H9 (cell line): ENCODE data around the gene OBP2B. TPM values are rescaled to one million over a fixed set of nuclear protein-coding genes. Genes with fewer than 3 reads are reported as not detected.
"Not testable (repeated sequence)": the region's sequence is repeated elsewhere in the genome, so short reads cannot be mapped to it uniquely, and the experiment has no call there.

Experiments used
- DNase-seq: peaks from one replicate; pipeline ENCODE4 v3.0.0-alpha.2; 2017
- H2AFZ ChIP-seq: one replicate; pipeline ENCODE4 v1.6.1; 2013; ENCODE audit warnings: mild to moderate bottlenecking, low read length, control low read depth, moderate library complexity
- H2AK5ac ChIP-seq: 2 replicates; pipeline ENCODE4 v1.6.1; 2013; ENCODE audit warnings: low read length, control low read depth, mixed read lengths; ENCODE audit not compliant: insufficient read length
- H2BK120ac ChIP-seq: one replicate; pipeline ENCODE4 v1.6.1; 2013; ENCODE audit warnings: low read depth, mild to moderate bottlenecking, low read length, control low read depth, inconsistent platforms; ENCODE audit not compliant: poor library complexity, severe bottlenecking
- H2BK12ac ChIP-seq: 2 replicates; pipeline ENCODE4 v1.6.1; 2013; ENCODE audit warnings: low read length, control low read depth, mixed read lengths, low read depth; ENCODE audit not compliant: insufficient read length
- H2BK15ac ChIP-seq: 2 replicates; pipeline ENCODE4 v1.6.1; 2013; ENCODE audit warnings: low read depth, low read length, control low read depth
- H2BK20ac ChIP-seq: one replicate; pipeline ENCODE4 v1.6.1; 2013; ENCODE audit warnings: low read depth, mild to moderate bottlenecking, low read length, control low read depth, inconsistent platforms; ENCODE audit not compliant: poor library complexity, severe bottlenecking
- H2BK5ac ChIP-seq: 2 replicates; pipeline ENCODE4 v1.6.1; 2013; ENCODE audit warnings: low read length, control low read depth, mixed read lengths; ENCODE audit not compliant: insufficient read length
- H3K14ac ChIP-seq: 2 replicates; pipeline ENCODE4 v1.6.1; 2013; ENCODE audit warnings: low read length, control low read depth; ENCODE audit not compliant: insufficient read depth
- H3K18ac ChIP-seq: 2 replicates; pipeline ENCODE4 v1.6.1; 2013; ENCODE audit warnings: low read depth, mild to moderate bottlenecking, mixed read lengths, low read length, control low read depth; ENCODE audit not compliant: insufficient read length
- H3K23ac ChIP-seq: 2 replicates; pipeline ENCODE4 v1.6.1; 2013; ENCODE audit warnings: low read length, control low read depth, mixed read lengths, low read depth; ENCODE audit not compliant: insufficient read length
- H3K23me2 ChIP-seq: 2 replicates; pipeline ENCODE4 v1.6.1; 2013; ENCODE audit warnings: low read depth, mild to moderate bottlenecking, mixed read lengths, low read length, control low read depth; ENCODE audit not compliant: insufficient read length, poor library complexity, severe bottlenecking
- H3K27ac ChIP-seq: 2 replicates; pipeline ENCODE4 v1.5.1; 2013; ENCODE audit warnings: low read length, control low read depth, mixed read lengths, low read depth; ENCODE audit not compliant: insufficient read length
- H3K27me3 ChIP-seq: 2 replicates; pipeline ENCODE4 v1.6.1; 2013; ENCODE audit warnings: low read length, control low read depth, inconsistent platforms; ENCODE audit not compliant: insufficient read depth
- H3K4ac ChIP-seq: 2 replicates; pipeline ENCODE4 v1.6.1; 2013; ENCODE audit warnings: low read depth, mild to moderate bottlenecking, control low read depth, inconsistent platforms, low read length, moderate library complexity
- H3K4me1 ChIP-seq: 2 replicates; pipeline ENCODE4 v1.6.1; 2013; ENCODE audit warnings: low read length, control low read depth, inconsistent platforms; ENCODE audit not compliant: insufficient read depth
- H3K4me2 ChIP-seq: 2 replicates; pipeline ENCODE4 v1.6.1; 2013; ENCODE audit warnings: low read length, control low read depth, mixed read lengths; ENCODE audit not compliant: insufficient read length, insufficient read depth
- H3K56ac ChIP-seq: 2 replicates; pipeline ENCODE4 v1.6.1; 2013; ENCODE audit warnings: low read depth, mild to moderate bottlenecking, mixed read lengths, low read length, control low read depth; ENCODE audit not compliant: insufficient read length
- H3K79me1 ChIP-seq: 2 replicates; pipeline ENCODE4 v1.6.1; 2013; ENCODE audit warnings: low read depth, mild to moderate bottlenecking, moderate library complexity, low read length, control low read depth, inconsistent platforms; ENCODE audit not compliant: insufficient read depth, poor library complexity, severe bottlenecking
- H3K79me2 ChIP-seq: 2 replicates; pipeline ENCODE4 v1.6.1; 2013; ENCODE audit warnings: low read length, control low read depth, inconsistent platforms; ENCODE audit not compliant: insufficient read depth
- H3K9ac ChIP-seq: 2 replicates; pipeline ENCODE4 v1.6.1; 2013; ENCODE audit warnings: low read length, control low read depth, mixed read lengths; ENCODE audit not compliant: insufficient read length; ENCODE audit errors: extremely low read depth
- H3K9me3 ChIP-seq: one replicate; pipeline ENCODE4 v1.6.1; 2013; ENCODE audit warnings: low read depth, low read length, inconsistent platforms; ENCODE audit not compliant: control insufficient read depth
- H3T11ph ChIP-seq: one replicate; pipeline ENCODE4 v1.6.1; 2013; ENCODE audit warnings: mild to moderate bottlenecking, low read length, control low read depth, inconsistent platforms
- H4K20me1 ChIP-seq: one replicate; pipeline ENCODE4 v1.6.1; 2013; ENCODE audit not compliant: control insufficient read depth, insufficient read length, insufficient read depth
- H4K5ac ChIP-seq: 2 replicates; pipeline ENCODE4 v1.6.1; 2013; ENCODE audit warnings: low read depth, mild to moderate bottlenecking, mixed read lengths, low read length, control low read depth; ENCODE audit not compliant: insufficient read length
- H4K8ac ChIP-seq: replicated peaks from 2 replicates; pipeline ENCODE4 v1.6.1; 2013; ENCODE audit warnings: low read length, control low read depth, mixed read lengths, low read depth; ENCODE audit not compliant: insufficient read length
- H4K91ac ChIP-seq: 2 replicates; pipeline ENCODE4 v1.6.1; 2013; ENCODE audit warnings: low read depth, mild to moderate bottlenecking, moderate library complexity, mixed read lengths, low read length, control low read depth; ENCODE audit not compliant: insufficient read length
- H3K27ac Mint-ChIP-seq, 3 experiments: 2 replicates in 2 of 3; 3 replicates in 1 of 3; pipeline ENCODE4 v1.8.0; 2020 to 2021; ENCODE audit warnings: mixed read lengths in 3 of 3, mild to moderate bottlenecking in 1 of 3, moderate library complexity in 1 of 3
- H3K27me3 Mint-ChIP-seq: 2 replicates; pipeline ENCODE4 v1.8.0; 2021; ENCODE audit warnings: low read depth, mild to moderate bottlenecking, moderate library complexity, mixed read lengths
- H3K36me3 Mint-ChIP-seq, 3 experiments: 2 replicates in 2 of 3; 3 replicates in 1 of 3; pipeline ENCODE4 v1.8.0; 2020 to 2021; ENCODE audit warnings: low read depth in 3 of 3, mixed read lengths in 3 of 3; ENCODE audit not compliant: insufficient read depth in 1 of 3
- H3K4me1 Mint-ChIP-seq, 2 experiments: 2 replicates each; pipeline ENCODE4 v1.8.0; 2020; ENCODE audit warnings: mixed read lengths in 2 of 2
- H3K4me3 Mint-ChIP-seq, 2 experiments: 2 replicates in 1 of 2; 3 replicates in 1 of 2; pipeline ENCODE4 v1.8.0; 2020 to 2021; ENCODE audit warnings: mild to moderate bottlenecking in 2 of 2, mixed read lengths in 2 of 2, moderate library complexity in 1 of 2
- H3K9me3 Mint-ChIP-seq, 2 experiments: 2 replicates in 1 of 2; 3 replicates in 1 of 2; pipeline ENCODE4 v1.8.0; 2020; ENCODE audit warnings: mild to moderate bottlenecking in 2 of 2, mixed read lengths in 2 of 2, moderate library complexity in 1 of 2
- WGBS: extraction: QIAGEN DNeasy Blood & Tissue Kit; methylation state at CpG from one replicate; pipeline ENCODE4 v1.1.7; 2013; ENCODE audit warnings: missing lambda C conversion rate, low lambda C conversion rate, mixed read lengths; ENCODE audit not compliant: insufficient read length; ENCODE audit errors: extremely low coverage; 5-methylcytosine and 5-hydroxymethylcytosine counted together
- total RNA-seq: library from RNA; stranded (reverse); gene quantifications from 2 replicates; pipeline ENCODE4 v1.2.1, GENCODE V29; 2021
- TF ChIP-seq, protein P1 (sequence below): fragments of 200-600 bp; sonication (generic); conservative IDR thresholded peaks from 3 replicates; pipeline ENCODE4 v1.8.0; 2021; ENCODE audit warnings: antibody characterized with exemption, mild to moderate bottlenecking

OBP2B gene
- total RNA-seq, 1 experiment from 2014 or later = not detected

DNA sequence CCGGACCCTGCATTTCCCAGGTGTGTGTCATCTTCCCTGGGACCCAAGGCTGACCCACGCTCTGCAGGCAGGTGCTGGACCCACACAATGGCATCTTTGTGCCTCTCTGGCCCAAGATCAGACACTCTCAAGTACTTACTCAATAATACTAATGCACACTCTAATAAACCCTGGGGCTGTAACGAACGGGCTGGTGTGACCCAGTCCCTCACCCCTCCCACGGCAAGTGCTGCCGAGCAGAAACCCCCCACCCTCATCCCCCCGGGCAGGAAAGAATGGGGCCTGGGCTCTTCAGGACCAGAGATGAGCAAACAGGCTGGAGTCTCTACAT, 1.1 kb upstream of the OBP2B start:
- Histone ChIP-seq H3K23me2 (no peaks in the 10 kb centered on the region), H4K20me1 (no peaks in the 10 kb centered on the region), H3K9ac (no peak overlapping the region), H3T11ph (no peak overlapping the region), H3K4ac (no peak overlapping the region), H4K91ac (no peak overlapping the region), H4K8ac (no peak overlapping the region), H2BK5ac (no peak overlapping the region), H2BK20ac (no peak overlapping the region), H3K79me1 (no peaks in the 10 kb centered on the region), H2BK12ac (no peak overlapping the region), H2AK5ac (no peak overlapping the region), H4K5ac (peak overlapping the region; percentile 83), H3K79me2 (no peaks in the 10 kb centered on the region), H3K56ac (no peak overlapping the region), H3K18ac (no peak overlapping the region), H3K23ac (no peak overlapping the region), H2BK15ac (no peak overlapping the region), H3K4me1 (no peaks in the 10 kb centered on the region), H2AFZ (no peak overlapping the region), H3K27ac (no peak overlapping the region), H3K9me3 (no peaks in the 10 kb centered on the region), H3K14ac (peak overlapping the region; percentile 24; the same call in 1 of the 2 replicates), H3K27me3 (peaks cover 8% of the 10 kb centered on the region; the same call in 1 of the 2 replicates), H2BK120ac (no peak overlapping the region), H3K4me2 (no peak overlapping the region)
- no peaks in the 10 kb centered on the region for H3K4me1 Mint-ChIP-seq
- H3K36me3 Mint-ChIP-seq = no peaks in the 10 kb centered on the region
- WGBS = no CpG with 5 or more reads among the region's 7 CpGs
- peaks cover 8 to 9% of the 10 kb centered on the region in 2 experiments; a peak in 4 of 5 replicates for H3K9me3 Mint-ChIP-seq
- no peak overlapping the region for H3K4me3 Mint-ChIP-seq
- H3K27ac Mint-ChIP-seq = no peak overlapping the region
- no peak for DNase-seq
- H3K27me3 Mint-ChIP-seq = peaks cover 93% of the 10 kb centered on the region
- TF ChIP-seq, protein P1, sequence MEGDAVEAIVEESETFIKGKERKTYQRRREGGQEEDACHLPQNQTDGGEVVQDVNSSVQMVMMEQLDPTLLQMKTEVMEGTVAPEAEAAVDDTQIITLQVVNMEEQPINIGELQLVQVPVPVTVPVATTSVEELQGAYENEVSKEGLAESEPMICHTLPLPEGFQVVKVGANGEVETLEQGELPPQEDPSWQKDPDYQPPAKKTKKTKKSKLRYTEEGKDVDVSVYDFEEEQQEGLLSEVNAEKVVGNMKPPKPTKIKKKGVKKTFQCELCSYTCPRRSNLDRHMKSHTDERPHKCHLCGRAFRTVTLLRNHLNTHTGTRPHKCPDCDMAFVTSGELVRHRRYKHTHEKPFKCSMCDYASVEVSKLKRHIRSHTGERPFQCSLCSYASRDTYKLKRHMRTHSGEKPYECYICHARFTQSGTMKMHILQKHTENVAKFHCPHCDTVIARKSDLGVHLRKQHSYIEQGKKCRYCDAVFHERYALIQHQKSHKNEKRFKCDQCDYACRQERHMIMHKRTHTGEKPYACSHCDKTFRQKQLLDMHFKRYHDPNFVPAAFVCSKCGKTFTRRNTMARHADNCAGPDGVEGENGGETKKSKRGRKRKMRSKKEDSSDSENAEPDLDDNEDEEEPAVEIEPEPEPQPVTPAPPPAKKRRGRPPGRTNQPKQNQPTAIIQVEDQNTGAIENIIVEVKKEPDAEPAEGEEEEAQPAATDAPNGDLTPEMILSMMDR = no peak

DNA sequence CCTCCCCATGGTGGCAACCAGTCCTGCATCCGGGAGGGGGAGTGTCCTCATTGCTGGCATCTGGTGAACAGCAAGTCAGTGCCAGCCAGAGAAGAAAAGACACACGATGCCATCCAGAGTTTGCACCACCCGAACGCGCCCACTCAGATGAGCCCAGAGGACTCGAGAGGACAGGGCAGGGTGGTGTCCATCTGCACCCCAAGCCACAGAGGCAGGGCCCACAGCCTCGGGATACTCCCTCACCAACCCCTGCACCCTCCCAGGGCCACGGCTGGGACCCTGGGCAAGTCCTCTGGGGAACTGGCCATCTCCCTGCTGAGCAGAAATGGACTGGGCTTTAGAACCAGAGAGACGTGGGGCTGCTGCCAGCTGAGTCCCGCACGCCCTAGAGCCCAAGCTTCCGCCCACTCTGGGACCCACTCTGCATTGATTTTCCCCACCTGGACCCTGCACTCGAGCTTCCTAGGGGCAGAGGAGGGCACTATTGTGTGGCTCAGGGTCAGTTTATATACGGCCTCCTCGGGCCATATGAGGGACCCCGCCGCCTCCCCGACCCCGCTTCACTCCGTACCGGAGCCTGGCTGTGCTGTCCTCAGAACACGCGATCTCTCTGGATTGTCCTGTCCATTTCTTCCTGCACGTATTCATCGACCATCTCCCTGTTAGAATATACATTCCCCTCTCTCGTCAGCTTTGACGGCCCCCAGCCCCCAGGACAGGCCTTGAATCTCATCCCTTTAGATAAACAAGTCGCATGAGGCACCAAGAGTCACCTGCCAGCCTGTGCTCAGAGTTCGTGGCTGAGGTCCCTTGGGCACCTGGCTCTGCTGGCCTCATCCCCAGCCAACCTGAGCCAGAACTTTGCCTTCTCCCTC, 514 bp upstream of the OBP2B start:
- H3K4me2 ChIP-seq = not testable (repeated sequence)

More for the DNA sequence above, 514 bp upstream of the OBP2B start:
- no CpG with 5 or more reads among the region's 29 CpGs for WGBS
- H3K18ac ChIP-seq, H3K4me1 Mint-ChIP-seq, H3K23ac ChIP-seq, H2AK5ac ChIP-seq, H2BK120ac ChIP-seq, H3K4me3 Mint-ChIP-seq, H2BK15ac ChIP-seq, H3K27me3 ChIP-seq, H2BK20ac ChIP-seq, H3K4ac ChIP-seq, H3K9me3 ChIP-seq, H3K9me3 Mint-ChIP-seq, H4K8ac ChIP-seq, H3K9ac ChIP-seq, H3K23me2 ChIP-seq, H3K79me1 ChIP-seq, H4K20me1 ChIP-seq, H4K91ac ChIP-seq, H3K36me3 Mint-ChIP-seq, H2AFZ ChIP-seq, H3K4me1 ChIP-seq, H3T11ph ChIP-seq, DNase-seq, H3K27ac ChIP-seq, H3K56ac ChIP-seq, H2BK5ac ChIP-seq, H3K27ac Mint-ChIP-seq, H2BK12ac ChIP-seq, H3K79me2 ChIP-seq: not testable (repeated sequence)
- H3K27me3 Mint-ChIP-seq = peaks cover 93% of the 10 kb centered on the region
- peak overlapping the region; percentile 83 for H4K5ac ChIP-seq
- peak overlapping the region; percentile 24; the same call in 1 of the 2 replicates for H3K14ac ChIP-seq
